K562 (cell line): ENCODE results near the gene NKD1. TPM values are rescaled to one million over a fixed set of nuclear protein-coding genes. Genes with fewer than 3 reads are reported as not detected.

Experiments used
- ATAC-seq: fragments of 200-7000 bp; cut with Tn5 transposase; 3 replicates; pipeline ENCODE4 v1.9.1; 2020; ENCODE audit warnings: moderate library complexity
- BruUV-seq: library from RNA; stranded (reverse); fragments of 400-500 nt; replicated peaks from 2 replicates; lab custom pipeline; 2021; lab: Mats Ljungman, UMichigan
- CTCF ChIA-PET: fragments of 300-600 bp; formaldehyde crosslinking; extraction: SDS; loops from one replicate; lab custom pipeline; 2021; ENCODE audit warnings: low intra/inter-chr PET ratio; lab: Yijun Ruan, JAX
- POLR2A ChIA-PET: fragments of 300-600, 350-650 bp; sonication (Branson Sonifier 250); formaldehyde crosslinking; extraction: SDS; loops from one replicate; lab custom pipeline; 2021; ENCODE audit warnings: antibody characterized with exemption, inconsistent platforms; lab: Yijun Ruan, JAX
- DNase-seq, 4 experiments: peaks; one replicate each; pipeline versions ENCODE4 v3.0.0 to v3.0.0-alpha.2; 2011 to 2018; ENCODE audit warnings: low spot score in 3 of 4, mixed read lengths in 3 of 4; ENCODE audit errors: extremely low read depth in 1 of 4
- FAIRE-seq: peaks from 2 replicates; lab custom pipeline; 2011; peaks lifted over from hg19 to GRCh38; lab: Jason Lieb, UNC
- H2AFZ ChIP-seq: 2 replicates; pipeline ENCODE4 v1.6.0; 2011; ENCODE audit warnings: low read depth, low read length, control low read depth, inconsistent platforms
- H3K27ac ChIP-seq: fragments of 200-600 bp; 3 replicates; pipeline ENCODE4 v1.8.0; 2011; ENCODE audit warnings: low read depth, mild to moderate bottlenecking, control low read depth, inconsistent platforms, low read length, moderate library complexity, mixed read lengths; ENCODE audit errors: extremely low read depth
- H3K27me3 ChIP-seq, 2 experiments: fragments of 300-600 bp in 1 of 2; 2 replicates in 1 of 2; 3 replicates in 1 of 2; pipeline versions ENCODE4 v1.6.0 to v1.8.0; 2011; ENCODE audit warnings: inconsistent platforms in 2 of 2, low read length in 2 of 2, mild to moderate bottlenecking in 1 of 2, mixed read lengths in 1 of 2, moderate library complexity in 1 of 2; ENCODE audit not compliant: control insufficient read depth in 2 of 2, insufficient read depth in 2 of 2
- H3K36me3 ChIP-seq: fragments of 300-600 bp; 3 replicates; pipeline ENCODE4 v1.8.0; 2011; ENCODE audit warnings: mild to moderate bottlenecking, low read length, inconsistent platforms; ENCODE audit not compliant: control insufficient read depth, insufficient read depth
- H3K4me1 ChIP-seq, 2 experiments: fragments of 200-600 bp in 1 of 2; replicated peaks in 1 of 2; 2 replicates in 1 of 2; 3 replicates in 1 of 2; pipeline versions ENCODE4 v1.5.1 to v1.8.0; 2011; ENCODE audit warnings: inconsistent platforms in 2 of 2, low read length in 2 of 2, mild to moderate bottlenecking in 1 of 2, mixed read lengths in 1 of 2, moderate library complexity in 1 of 2; ENCODE audit not compliant: control insufficient read depth in 2 of 2, insufficient read depth in 2 of 2
- H3K4me2 ChIP-seq: 2 replicates; pipeline ENCODE4 v1.6.1; 2011; ENCODE audit warnings: low read length, control low read depth, inconsistent platforms, mixed read lengths; ENCODE audit not compliant: insufficient read depth
- H3K4me3 ChIP-seq: fragments of 200-600 bp; sonication (generic), shearing (Covaris generic); 2 replicates; pipeline ENCODE4 v1.5.1; 2016; ENCODE audit warnings: control low read depth, inconsistent platforms
- H3K79me2 ChIP-seq: fragments of 200-600 bp; 3 replicates; pipeline ENCODE4 v1.8.0; 2011; ENCODE audit warnings: low read length, inconsistent platforms; ENCODE audit not compliant: control insufficient read depth, insufficient read depth
- H3K9ac ChIP-seq, 2 experiments: 2 replicates each; pipeline versions ENCODE4 v1.6.0 to v1.6.1; 2011; ENCODE audit warnings: low read depth in 2 of 2, low read length in 2 of 2, control low read depth in 1 of 2, inconsistent platforms in 1 of 2, mild to moderate bottlenecking in 1 of 2, mixed read lengths in 1 of 2; ENCODE audit not compliant: insufficient read depth in 1 of 2
- H3K9me1 ChIP-seq: one replicate; pipeline ENCODE4 v1.6.0; 2011; ENCODE audit warnings: inconsistent platforms, mild to moderate bottlenecking, low read length, moderate library complexity; ENCODE audit not compliant: control insufficient read depth, insufficient read depth
- H3K9me3 ChIP-seq: replicated peaks from 2 replicates; pipeline ENCODE4 v1.5.1; 2011; ENCODE audit warnings: low read depth, low read length, inconsistent platforms; ENCODE audit not compliant: control insufficient read depth, insufficient read depth
- H4K20me1 ChIP-seq: replicated peaks from 2 replicates; pipeline ENCODE4 v1.6.1; 2011; ENCODE audit warnings: low read length, inconsistent platforms, mixed read lengths; ENCODE audit not compliant: control insufficient read depth, insufficient read depth
- NFRKB ChIP-seq: fragments of 450-650 bp; IDR thresholded peaks from 2 replicates; pipeline ENCODE4 v1.6.1; 2016; ENCODE audit warnings: low read depth
- WGBS: fragments of 100-300 bp; shearing (Covaris generic); methylation state at CpG from one replicate; pipeline ENCODE4 v1.1.6; 2016; ENCODE audit warnings: low coverage, mixed read lengths; ENCODE audit not compliant: insufficient coverage; ENCODE audit errors: missing lambda C conversion rate; 5-methylcytosine and 5-hydroxymethylcytosine counted together
- in situ Hi-C: fragments of 300-500 bp; cut with MboI; formaldehyde crosslinking; loops from 4 replicates; pipeline ENCODE4 v1.15.0; 2018; ENCODE audit warnings: inconsistent platforms, mixed read lengths
- intact Hi-C: fragments of 100-400 bp; cut with micrococcal nuclease; formaldehyde crosslinking; loops from 2 replicates; pipeline ENCODE4 v1.14.2; 2022
- polyA plus RNA-seq, 8 experiments: library from polyadenylated mRNA; depleted of rRNA in 4 of 8; stranded (reverse) in 5 of 8; unstranded in 3 of 8; fragments of >200 nt; fragmentation: Nextera tagmentation in 2 of 8; fragmentation: Illumina TruSeq in 1 of 8; extraction: Ambion mirVana in 2 of 8; extraction: Trizol in 1 of 8; gene quantifications; 2 replicates each; pipeline versions ENCODE4 v1.2.1 to v1.2.3, GENCODE V29; 2011 to 2014; ENCODE audit warnings: inconsistent platforms in 1 of 8, missing spikeins in 1 of 8
- total RNA-seq, 7 experiments: library from RNA; depleted of rRNA in 6 of 7; stranded (reverse); fragments of >200 nt in 6 of 7; fragmentation: Illumina TruSeq in 2 of 7; extraction: Trizol in 2 of 7; gene quantifications; 2 replicates each; pipeline versions ENCODE4 v1.2.1 to v1.2.3, GENCODE V29; 2011 to 2021; ENCODE audit warnings: low replicate concordance in 1 of 7
- TF ChIP-seq, protein P1 (sequence below): fragments of 250-450 bp; sonication (Bioruptor Pico); IDR thresholded peaks from 2 replicates; pipeline ENCODE4 v1.5.0; 2021; ENCODE audit warnings: mild to moderate bottlenecking, borderline replicate concordance

The NKD1 gene
- total and polyA plus RNA-seq, 9 of the 15 experiments (the other 6 are each of a cell fraction or from before 2014, with no cell fraction given), result under 0.01 to 0.24 (median 0.04) TPM; not detected in 2

DNA sequence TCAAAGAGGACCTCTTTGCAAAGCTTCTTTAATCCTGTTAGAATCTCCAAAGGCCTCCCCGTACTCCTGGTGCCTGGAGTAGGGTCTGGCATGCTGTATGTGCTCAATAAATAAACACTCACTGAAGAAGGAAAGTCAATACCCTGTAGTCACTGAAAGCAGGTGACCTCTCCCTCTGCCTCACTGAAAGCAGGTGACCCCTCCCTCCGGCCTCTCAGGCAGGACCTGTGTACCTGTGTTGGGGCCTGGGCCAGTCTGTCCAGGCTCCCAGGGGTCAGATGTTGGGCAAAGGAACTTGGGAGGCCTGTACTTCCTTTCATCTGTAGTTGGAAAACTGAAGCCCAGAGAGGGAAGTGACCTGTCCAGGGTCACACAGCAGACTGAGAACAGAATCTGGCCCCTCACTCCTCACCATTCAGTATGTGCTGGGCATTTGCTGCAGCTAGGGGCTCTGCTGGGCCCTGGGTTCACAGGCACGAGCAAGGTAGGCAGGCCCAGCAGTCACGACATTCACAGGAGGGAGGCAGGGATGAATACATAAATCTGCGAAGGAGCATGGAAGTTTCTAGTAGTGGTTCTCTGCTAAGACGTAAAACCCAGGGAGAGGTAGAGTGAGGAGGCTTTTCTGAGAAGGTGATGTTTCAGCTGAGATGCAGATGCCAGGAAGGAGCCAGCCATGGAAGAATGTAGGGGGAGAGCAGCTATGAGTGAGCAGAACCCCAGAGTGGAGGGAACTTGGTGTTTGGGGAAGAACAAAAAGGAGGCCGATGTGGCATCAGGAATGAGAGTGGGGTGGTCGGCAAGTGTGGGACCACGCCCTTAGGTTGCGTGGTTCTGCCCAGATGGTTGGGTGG is 64.0 kb downstream of the NKD1 start:
- Histone ChIP-seq H3K27me3 (peaks cover 28 to 58% of the 10 kb centered on the region in 2 experiments; a peak in 4 of 5 replicates), H3K4me2 (no peak overlapping the region), H4K20me1 (peaks cover 17% of the 10 kb centered on the region; the same call in 1 of the 2 replicates), H2AFZ (no peak overlapping the region), H3K27ac (no peak overlapping the region), H3K9me1 (no peaks in the 10 kb centered on the region), H3K9me3 (no peaks in the 10 kb centered on the region), H3K9ac (no peak overlapping the region), H3K79me2 (no peaks in the 10 kb centered on the region), H3K36me3 (no peaks in the 10 kb centered on the region)
- intact Hi-C loops (loop anchor here (2.0 kb wide), 1 partner anchor 53 kb away; no protein-coding TSS in a partner anchor), in situ Hi-C loops (no loop called here)
- no peak for DNase-seq
- no TSS peak for BruUV-seq
- no peak for FAIRE-seq
- no peak for ATAC-seq
- POLR2A ChIA-PET, result interaction anchor here (1.1 kb wide), 1 partner anchor 8 kb away, joined by 4 read pairs; no protein-coding TSS in a partner anchor
- CTCF ChIA-PET, result no interaction called here
- no peak for TF ChIP-seq NFRKB
- TF ChIP-seq, protein P1, sequence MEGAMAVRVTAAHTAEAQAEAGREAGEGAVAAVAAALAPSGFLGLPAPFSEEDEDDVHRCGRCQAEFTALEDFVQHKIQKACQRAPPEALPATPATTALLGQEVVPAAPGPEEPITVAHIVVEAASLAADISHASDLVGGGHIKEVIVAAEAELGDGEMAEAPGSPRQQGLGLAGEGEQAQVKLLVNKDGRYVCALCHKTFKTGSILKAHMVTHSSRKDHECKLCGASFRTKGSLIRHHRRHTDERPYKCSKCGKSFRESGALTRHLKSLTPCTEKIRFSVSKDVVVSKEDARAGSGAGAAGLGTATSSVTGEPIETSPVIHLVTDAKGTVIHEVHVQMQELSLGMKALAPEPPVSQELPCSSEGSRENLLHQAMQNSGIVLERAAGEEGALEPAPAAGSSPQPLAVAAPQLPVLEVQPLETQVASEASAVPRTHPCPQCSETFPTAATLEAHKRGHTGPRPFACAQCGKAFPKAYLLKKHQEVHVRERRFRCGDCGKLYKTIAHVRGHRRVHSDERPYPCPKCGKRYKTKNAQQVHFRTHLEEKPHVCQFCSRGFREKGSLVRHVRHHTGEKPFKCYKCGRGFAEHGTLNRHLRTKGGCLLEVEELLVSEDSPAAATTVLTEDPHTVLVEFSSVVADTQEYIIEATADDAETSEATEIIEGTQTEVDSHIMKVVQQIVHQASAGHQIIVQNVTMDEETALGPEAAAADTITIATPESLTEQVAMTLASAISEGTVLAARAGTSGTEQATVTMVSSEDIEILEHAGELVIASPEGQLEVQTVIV, result no peak
- TF ChIP-seq, all 486 proteins: peak for 0
- Histone ChIP-seq H3K4me3 (no peak overlapping the region), H3K4me1 (peaks cover 0 to 9% of the 10 kb centered on the region in 2 experiments; a peak in 1 of 5 replicates)
- 1% methylated on average over 10 of the region's 10 CpGs for WGBS
